Measurements from ENCODE around the gene RNF10. TPM values are rescaled to one million over a fixed set of nuclear protein-coding genes. Genes with fewer than 3 reads are reported as not detected.

The RNF10 gene
- total and polyA plus RNA-seq, 10 of the 15 experiments (the other 5 are each of a cell fraction or from before 2014, with no cell fraction given): 48.2 to 127 (median 64.5) TPM

DNA sequence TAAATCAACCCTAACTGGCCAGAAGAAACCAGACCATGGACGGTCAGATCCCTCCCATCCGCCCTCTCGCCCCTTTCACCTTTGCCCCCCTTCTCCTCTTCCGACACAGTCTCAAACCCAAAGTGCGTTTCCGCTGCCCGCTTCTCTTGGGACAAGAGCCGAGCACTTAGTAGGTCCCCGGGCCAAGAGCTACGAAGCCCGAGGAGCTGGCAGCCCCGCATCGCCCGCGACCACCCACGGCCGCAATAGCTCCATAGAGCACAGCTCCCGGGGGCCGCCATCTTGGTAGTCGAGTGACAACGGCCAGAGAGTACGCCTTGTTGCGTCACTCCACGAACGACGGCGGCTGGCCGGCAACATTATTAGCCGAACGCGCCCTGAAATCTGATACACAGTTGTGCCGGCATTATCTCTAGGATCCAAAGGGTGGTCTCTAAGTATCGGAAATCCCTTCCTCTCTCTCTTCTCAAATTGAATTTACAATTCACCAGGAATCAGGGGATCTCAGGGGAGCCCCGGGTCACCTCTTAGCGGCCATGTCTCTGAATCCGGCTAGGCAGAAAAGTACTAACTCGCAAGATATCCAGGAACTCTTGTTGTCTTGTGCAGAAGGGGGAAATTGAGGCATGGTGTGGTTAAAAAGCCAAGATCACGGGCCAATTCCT, 5.2 kb upstream of the RNF10 start, which contains the start of gene COQ5 (continued):
- TF ChIP-seq TARDBP (IDR thresholded peaks at IDR 0.05; ENCODE audit: borderline replicate concordance) (peak; percentile 15; the same call in 1 of the 2 replicates), PBX3 (IDR thresholded peaks at IDR 0.05; ENCODE audit: insufficient replicate concordance, low read depth, low read length) (peak; percentile 16), TCF3 (IDR thresholded peaks at IDR 0.05; ENCODE audit: borderline replicate concordance, insufficient read depth, low read depth, low read length) (no peak), ZNF274 (IDR thresholded peaks at IDR 0.05; ENCODE audit: insufficient read depth, insufficient read length) (no peak), NBN (IDR thresholded peaks at IDR 0.05) (peak; percentile 92), NFIC (IDR thresholded peaks at IDR 0.05; ENCODE audit: low read depth, low read length) (no peak), SKIL (IDR thresholded peaks at IDR 0.05; ENCODE audit: low read depth, poor library complexity, severe bottlenecking) (peak; percentile 58), CHD2 (IDR thresholded peaks at IDR 0.05; ENCODE audit: borderline replicate concordance, low read depth, low read length) (no peak)
- TF ChIP-seq, protein P1, sequence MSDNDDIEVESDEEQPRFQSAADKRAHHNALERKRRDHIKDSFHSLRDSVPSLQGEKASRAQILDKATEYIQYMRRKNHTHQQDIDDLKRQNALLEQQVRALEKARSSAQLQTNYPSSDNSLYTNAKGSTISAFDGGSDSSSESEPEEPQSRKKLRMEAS (IDR thresholded peaks at IDR 0.05; ENCODE audit: low read depth, low read length): no peak
- TF ChIP-seq, protein P2, sequence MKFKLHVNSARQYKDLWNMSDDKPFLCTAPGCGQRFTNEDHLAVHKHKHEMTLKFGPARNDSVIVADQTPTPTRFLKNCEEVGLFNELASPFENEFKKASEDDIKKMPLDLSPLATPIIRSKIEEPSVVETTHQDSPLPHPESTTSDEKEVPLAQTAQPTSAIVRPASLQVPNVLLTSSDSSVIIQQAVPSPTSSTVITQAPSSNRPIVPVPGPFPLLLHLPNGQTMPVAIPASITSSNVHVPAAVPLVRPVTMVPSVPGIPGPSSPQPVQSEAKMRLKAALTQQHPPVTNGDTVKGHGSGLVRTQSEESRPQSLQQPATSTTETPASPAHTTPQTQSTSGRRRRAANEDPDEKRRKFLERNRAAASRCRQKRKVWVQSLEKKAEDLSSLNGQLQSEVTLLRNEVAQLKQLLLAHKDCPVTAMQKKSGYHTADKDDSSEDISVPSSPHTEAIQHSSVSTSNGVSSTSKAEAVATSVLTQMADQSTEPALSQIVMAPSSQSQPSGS (IDR thresholded peaks at IDR 0.05; ENCODE audit: low read length): no peak; the same call in 1 of the 2 replicates

Measured in GM12878 (cell line).